T-helper 1 cell treated with Interleukin-12 subunit alpha and Interleukin-12 subunit beta and Interleukin-4 antibody, amounts not matched to agents 30 μg/mL and 1 μg/mL, for 36 hours (primary cell): ENCODE data around the gene SORCS3.

Experiments used
- H3K27ac Mint-ChIP-seq: one replicate; pipeline ENCODE4 v1.8.0; 2021; ENCODE audit warnings: mild to moderate bottlenecking, mixed read lengths
- H3K27me3 Mint-ChIP-seq: one replicate; pipeline ENCODE4 v1.8.0; 2021; ENCODE audit warnings: low read depth, mixed read lengths
- H3K36me3 Mint-ChIP-seq: one replicate; pipeline ENCODE4 v1.8.0; 2021; ENCODE audit warnings: low read depth, mixed read lengths
- H3K4me1 Mint-ChIP-seq: one replicate; pipeline ENCODE4 v1.8.0; 2021; ENCODE audit warnings: low read depth, mixed read lengths
- H3K4me3 Mint-ChIP-seq: one replicate; pipeline ENCODE4 v1.8.0; 2021; ENCODE audit warnings: mild to moderate bottlenecking, moderate library complexity, mixed read lengths
- H3K9me3 Mint-ChIP-seq: one replicate; pipeline ENCODE4 v1.8.0; 2021; ENCODE audit warnings: mixed read lengths

The SORCS3 gene

GRCh38 chr10:105247831-105248499, 606.9 kb downstream of the SORCS3 start:
- Mint-ChIP-seq H3K4me1 (no peaks in the 10 kb centered on the region), H3K9me3 (no peaks in the 10 kb centered on the region), H3K27ac (no peak overlapping the region), H3K36me3 (no peaks in the 10 kb centered on the region), H3K4me3 (no peak overlapping the region), H3K27me3 (no peaks in the 10 kb centered on the region)

- no peaks in the 10 kb centered on the region for H3K27me3 Mint-ChIP-seq
- no peaks in the 10 kb centered on the region for H3K36me3 Mint-ChIP-seq
- no peak overlapping the region for H3K4me3 Mint-ChIP-seq
- H3K4me1 Mint-ChIP-seq, result no peaks in the 10 kb centered on the region
- H3K9me3 Mint-ChIP-seq, result no peaks in the 10 kb centered on the region
- H3K27ac Mint-ChIP-seq, result no peak overlapping the region
These were observed 611.8 kb downstream of the SORCS3 start for GRCh38 chr10:105252911-105253310.

- no peaks in the 10 kb centered on the region for H3K36me3 Mint-ChIP-seq
- no peak overlapping the region for H3K4me3 Mint-ChIP-seq
- H3K9me3 Mint-ChIP-seq, result no peaks in the 10 kb centered on the region
- no peak overlapping the region for H3K27ac Mint-ChIP-seq
- no peaks in the 10 kb centered on the region for H3K4me1 Mint-ChIP-seq
- H3K27me3 Mint-ChIP-seq, result no peaks in the 10 kb centered on the region
These were observed 612.6 kb downstream of the SORCS3 start for GRCh38 chr10:105253515-105254212.

- Mint-ChIP-seq H3K36me3 (no peaks in the 10 kb centered on the region), H3K27ac (no peak overlapping the region), H3K4me3 (no peak overlapping the region), H3K27me3 (no peaks in the 10 kb centered on the region), H3K4me1 (no peaks in the 10 kb centered on the region), H3K9me3 (no peaks in the 10 kb centered on the region)
These were observed 617.1 kb downstream of the SORCS3 start for GRCh38 chr10:105258036-105258673.

GRCh38 chr10:105258674-105259065, 617.6 kb downstream of the SORCS3 start:
- Mint-ChIP-seq H3K27ac (no peak overlapping the region), H3K4me1 (no peaks in the 10 kb centered on the region), H3K36me3 (no peaks in the 10 kb centered on the region), H3K4me3 (no peak overlapping the region), H3K27me3 (no peaks in the 10 kb centered on the region), H3K9me3 (no peaks in the 10 kb centered on the region)

- H3K27ac Mint-ChIP-seq, result no peak overlapping the region
- no peaks in the 10 kb centered on the region for H3K27me3 Mint-ChIP-seq
- no peak overlapping the region for H3K4me3 Mint-ChIP-seq
- H3K9me3 Mint-ChIP-seq, result no peaks in the 10 kb centered on the region
- H3K4me1 Mint-ChIP-seq, result no peaks in the 10 kb centered on the region
- H3K36me3 Mint-ChIP-seq, result no peaks in the 10 kb centered on the region
These were observed 618.1 kb downstream of the SORCS3 start for GRCh38 chr10:105259201-105259600.

GRCh38 chr10:105262666-105263065, 621.6 kb downstream of the SORCS3 start:
- Mint-ChIP-seq H3K36me3 (no peaks in the 10 kb centered on the region), H3K27me3 (no peaks in the 10 kb centered on the region), H3K9me3 (no peaks in the 10 kb centered on the region), H3K4me1 (no peaks in the 10 kb centered on the region), H3K27ac (no peak overlapping the region), H3K4me3 (no peak overlapping the region)

- Mint-ChIP-seq H3K36me3 (no peaks in the 10 kb centered on the region), H3K27me3 (no peaks in the 10 kb centered on the region), H3K27ac (no peak overlapping the region), H3K4me3 (no peak overlapping the region), H3K9me3 (no peaks in the 10 kb centered on the region), H3K4me1 (no peaks in the 10 kb centered on the region)
These were observed 626.0 kb downstream of the SORCS3 start for GRCh38 chr10:105266966-105267539.

- no peak overlapping the region for H3K27ac Mint-ChIP-seq
- H3K36me3 Mint-ChIP-seq, result no peaks in the 10 kb centered on the region
- no peak overlapping the region for H3K4me3 Mint-ChIP-seq
- no peaks in the 10 kb centered on the region for H3K27me3 Mint-ChIP-seq
- no peaks in the 10 kb centered on the region for H3K4me1 Mint-ChIP-seq
- H3K9me3 Mint-ChIP-seq, result no peaks in the 10 kb centered on the region
These were observed 627.9 kb downstream of the SORCS3 start for GRCh38 chr10:105268961-105269360.

- Mint-ChIP-seq H3K9me3 (no peaks in the 10 kb centered on the region), H3K4me3 (no peak overlapping the region), H3K27me3 (no peaks in the 10 kb centered on the region), H3K27ac (no peak overlapping the region), H3K36me3 (no peaks in the 10 kb centered on the region), H3K4me1 (peaks cover 3% of the 10 kb centered on the region)
These were observed 628.6 kb downstream of the SORCS3 start for GRCh38 chr10:105269689-105270088.

- Mint-ChIP-seq H3K4me1 (peaks cover 6% of the 10 kb centered on the region), H3K27me3 (no peaks in the 10 kb centered on the region), H3K4me3 (no peak overlapping the region), H3K9me3 (no peaks in the 10 kb centered on the region), H3K36me3 (no peaks in the 10 kb centered on the region), H3K27ac (no peak overlapping the region)
These were observed 633.5 kb downstream of the SORCS3 start for GRCh38 chr10:105274556-105275070.

- Mint-ChIP-seq H3K27me3 (no peaks in the 10 kb centered on the region), H3K4me3 (no peak overlapping the region), H3K9me3 (no peaks in the 10 kb centered on the region), H3K27ac (no peak overlapping the region), H3K4me1 (peaks cover 6% of the 10 kb centered on the region), H3K36me3 (no peaks in the 10 kb centered on the region)
These were observed 637.3 kb downstream of the SORCS3 start for GRCh38 chr10:105278439-105278838.

- Mint-ChIP-seq H3K36me3 (no peaks in the 10 kb centered on the region), H3K4me1 (peaks cover 6% of the 10 kb centered on the region), H3K27me3 (no peaks in the 10 kb centered on the region), H3K4me3 (no peak overlapping the region), H3K9me3 (no peaks in the 10 kb centered on the region), H3K27ac (no peak overlapping the region)
These were observed 638.0 kb downstream of the SORCS3 start for GRCh38 chr10:105279101-105279500.

GRCh38 chr10:105280895-105281294, 639.8 kb downstream of the SORCS3 start:
- Mint-ChIP-seq H3K4me3 (no peak overlapping the region), H3K4me1 (no peaks in the 10 kb centered on the region), H3K27me3 (no peaks in the 10 kb centered on the region), H3K9me3 (no peaks in the 10 kb centered on the region), H3K36me3 (no peaks in the 10 kb centered on the region), H3K27ac (no peak overlapping the region)
